GM21515 (cell line): ENCODE measurements around the gene DUS3L.

Experiments used
- ATAC-seq: cut with Tn5 transposase; IDR thresholded peaks from one replicate; pipeline ENCODE4 v1.9.1; 2021; ENCODE audit not compliant: unreplicated experiment

DUS3L gene

DNA sequence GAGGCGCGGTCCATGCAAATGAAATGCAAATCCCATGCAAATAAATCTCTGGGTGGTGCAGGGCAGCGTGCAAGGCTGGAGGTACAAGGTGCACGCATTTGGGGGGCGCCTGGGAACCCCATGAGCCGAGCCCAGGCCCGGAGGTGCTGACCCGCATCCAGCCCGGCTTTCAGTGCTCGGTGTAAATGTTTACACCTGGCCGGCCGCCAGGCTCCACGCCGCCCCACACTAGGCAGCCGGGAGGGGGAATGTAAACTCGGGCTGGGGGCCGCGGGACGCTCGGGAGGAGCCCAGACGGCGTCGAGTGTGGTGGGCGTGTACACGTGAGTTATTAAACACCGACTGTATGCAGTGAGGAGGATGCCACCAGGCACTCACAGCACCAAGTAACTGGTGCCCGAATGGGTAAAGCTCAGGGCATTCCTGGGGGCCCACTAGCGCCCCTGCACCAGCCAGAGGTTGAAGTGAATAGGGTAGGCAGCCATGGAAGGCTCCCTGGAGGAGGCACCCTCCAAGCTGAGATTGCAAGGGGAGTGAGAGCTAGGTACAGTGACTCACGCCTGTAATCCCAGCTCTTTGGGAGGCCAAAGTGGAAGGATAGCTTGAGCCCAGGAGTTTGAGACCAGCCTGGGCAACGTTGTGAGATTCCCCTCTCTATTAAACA is 31.4 kb upstream of the DUS3L start:
- ATAC-seq = no peak

DNA sequence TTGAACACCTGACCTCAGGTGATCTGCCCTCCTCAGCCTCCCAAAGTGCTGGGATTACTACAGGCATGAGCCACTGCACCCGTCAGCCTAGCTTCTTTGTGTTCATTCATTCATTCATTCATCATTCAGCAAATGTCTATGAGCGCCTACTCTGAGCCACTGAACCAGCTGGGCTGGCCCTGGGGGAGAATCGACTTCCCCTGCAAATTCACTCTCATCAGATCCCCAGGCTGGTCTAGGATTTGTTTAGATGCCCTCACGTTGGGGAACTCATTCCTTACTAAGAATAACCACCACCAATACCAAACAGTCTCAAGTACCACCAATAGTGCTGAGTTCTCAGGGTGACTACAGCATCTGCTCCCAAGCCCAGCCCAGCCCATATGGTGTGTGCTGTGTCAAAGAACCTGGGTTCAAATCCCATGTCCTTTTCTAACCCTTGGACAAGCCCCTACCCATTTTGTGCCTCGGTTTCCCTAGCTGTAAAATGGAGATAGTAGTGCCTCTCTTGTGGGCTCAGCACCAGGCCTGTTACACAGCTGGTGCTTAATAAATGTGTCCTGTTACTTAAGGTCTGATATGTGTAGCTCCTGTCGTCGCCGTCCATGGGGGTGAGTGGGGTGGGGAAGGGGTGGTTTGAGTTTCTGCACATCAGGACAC is 30.7 kb upstream of the DUS3L start:
- no peak for ATAC-seq

DNA sequence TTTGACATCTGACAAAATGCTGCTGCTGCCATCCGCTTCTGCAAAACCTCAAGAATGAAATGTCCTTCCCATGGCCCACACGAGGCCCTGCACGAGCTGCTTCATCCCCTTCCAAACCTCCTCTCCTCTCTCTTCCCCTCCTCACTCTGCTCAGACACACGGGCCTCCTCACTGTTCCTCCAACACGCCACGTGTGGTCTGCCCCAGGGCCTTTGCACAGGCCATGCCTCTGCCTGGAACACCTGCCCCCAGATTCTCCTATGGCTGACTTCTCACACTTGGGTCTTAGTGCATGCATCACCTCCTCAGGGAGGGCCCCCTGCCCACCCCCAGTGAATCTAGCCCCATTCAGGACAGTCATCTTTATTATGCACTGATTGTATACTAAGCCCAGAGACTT is 29.8 kb upstream of the DUS3L start:
- ATAC-seq = no peak

GRCh38 chr19:5818594-5818993 is 27.6 kb upstream of the DUS3L start:
- no peak for ATAC-seq

DNA sequence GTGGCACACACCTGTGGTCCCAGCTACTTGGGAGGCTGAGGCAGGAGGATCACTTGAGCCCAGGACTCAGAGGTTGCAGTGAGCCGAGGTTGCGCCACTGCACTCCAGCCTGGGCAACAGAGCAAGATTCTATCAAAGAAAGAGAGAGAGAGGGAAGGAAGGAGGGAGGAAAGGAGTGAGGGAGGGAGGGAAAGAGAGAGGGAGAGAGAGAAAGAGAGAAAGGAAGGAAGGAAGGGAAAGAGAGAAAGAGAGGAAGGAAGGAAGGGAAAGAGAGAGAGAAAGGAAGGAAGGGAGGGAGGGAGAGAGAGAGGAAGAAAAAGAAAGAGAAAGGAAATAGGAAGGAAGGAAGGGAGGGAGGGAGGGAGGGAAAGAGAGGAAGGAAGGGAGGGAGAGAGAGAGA is 26.3 kb upstream of the DUS3L start:
- ATAC-seq = no peak

DNA sequence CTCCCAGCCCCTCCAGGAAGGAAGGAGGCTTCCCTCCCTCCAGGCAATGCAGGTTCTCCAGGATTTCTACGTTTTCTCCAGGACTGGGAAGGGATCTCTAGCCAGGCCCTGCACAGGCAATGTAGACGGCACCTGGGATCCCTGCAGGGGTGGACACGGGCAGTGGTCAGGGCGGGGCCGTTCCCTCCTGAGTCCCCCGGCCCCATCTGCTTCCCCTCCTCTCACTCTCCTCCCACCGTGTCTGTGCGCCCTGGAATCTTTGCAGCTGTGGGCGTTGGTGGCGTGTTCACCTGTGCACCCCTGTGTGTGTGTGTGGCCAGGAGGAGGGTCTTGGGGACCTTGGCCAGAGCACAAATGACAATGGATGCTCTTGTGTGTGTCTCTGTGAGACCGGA is 23.9 kb upstream of the DUS3L start:
- ATAC-seq = no peak

GRCh38 chr19:5814123-5814851 is 23.3 kb upstream of the DUS3L start:
- ATAC-seq = no peak

GRCh38 chr19:5811117-5811516 is 20.2 kb upstream of the DUS3L start:
- no peak for ATAC-seq

DNA sequence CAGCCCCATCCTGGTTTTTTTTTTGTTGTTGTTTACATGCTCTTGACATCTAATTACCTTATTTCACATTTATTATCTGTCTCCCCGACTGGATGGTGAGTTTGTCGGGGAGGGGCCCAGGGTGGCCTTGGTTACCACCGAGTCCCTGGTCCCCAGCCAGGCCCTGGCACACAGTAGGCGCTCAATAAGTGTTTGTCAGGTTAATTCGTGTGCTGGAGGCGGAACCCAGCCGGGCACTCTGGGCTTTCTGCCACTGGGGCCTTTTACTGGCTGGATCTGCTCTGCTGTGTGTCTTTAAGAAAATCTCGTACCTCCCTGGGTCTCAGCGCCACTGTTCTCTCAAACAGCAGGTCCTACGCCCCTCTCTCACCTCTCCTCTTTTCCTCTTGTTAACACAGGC is 18.5 kb upstream of the DUS3L start:
- no peak for ATAC-seq

DNA sequence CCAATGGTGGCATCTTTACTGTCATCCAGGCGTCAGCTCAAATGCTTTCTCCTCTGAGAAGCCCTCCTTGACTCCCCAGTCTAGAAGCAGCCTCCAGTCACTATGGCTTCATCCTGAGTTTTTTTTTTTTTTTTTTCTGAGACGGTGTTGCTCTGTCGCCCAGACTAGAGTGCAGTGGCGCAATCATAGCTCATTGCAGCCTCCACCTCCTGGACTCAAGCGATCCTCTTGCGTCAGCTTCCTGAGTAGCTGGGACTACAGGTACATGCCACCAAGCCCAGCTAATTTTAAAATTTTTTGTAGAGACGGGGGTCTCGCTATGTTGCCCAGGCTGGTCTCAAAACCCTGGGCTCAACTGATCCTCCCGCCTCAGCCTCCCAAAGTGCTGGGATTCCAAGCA is 18.1 kb upstream of the DUS3L start:
- no peak for ATAC-seq

DNA sequence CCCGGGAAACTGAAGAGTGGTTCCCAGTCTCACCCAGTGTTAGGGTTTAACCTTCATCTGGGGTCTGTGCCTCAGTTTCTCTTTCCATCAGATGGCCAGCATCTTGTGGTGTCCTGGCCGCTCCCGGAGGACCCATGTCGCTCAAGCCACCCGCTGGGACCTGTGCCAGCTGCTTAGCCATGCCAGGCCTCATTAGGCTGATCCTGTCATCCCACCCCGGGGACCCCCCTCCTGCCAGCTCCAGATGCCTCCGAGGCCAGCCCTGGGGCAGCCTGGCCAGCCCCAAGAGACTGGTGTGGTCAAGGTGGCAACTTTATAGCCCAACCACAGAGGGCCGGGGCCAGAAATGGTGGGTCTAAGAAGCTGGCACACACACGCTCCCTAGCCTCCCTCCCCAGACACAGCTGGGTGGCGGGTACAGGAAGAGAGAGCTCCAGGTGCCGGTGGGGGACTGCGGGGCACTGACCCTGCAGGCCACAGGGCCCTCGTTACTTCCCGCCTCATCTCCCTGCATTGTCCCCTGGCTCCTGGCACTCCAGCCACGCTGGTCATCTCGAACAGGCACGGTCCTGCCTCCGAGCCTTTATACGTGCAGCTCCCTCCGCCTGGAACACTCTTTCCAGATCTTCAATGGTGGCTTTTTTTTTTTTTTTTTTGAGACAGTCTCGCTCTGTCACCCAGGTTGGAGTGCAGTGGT is 17.3 kb upstream of the DUS3L start:
- ATAC-seq = no peak

GRCh38 chr19:5806905-5807304 is 15.9 kb upstream of the DUS3L start:
- no peak for ATAC-seq

DNA sequence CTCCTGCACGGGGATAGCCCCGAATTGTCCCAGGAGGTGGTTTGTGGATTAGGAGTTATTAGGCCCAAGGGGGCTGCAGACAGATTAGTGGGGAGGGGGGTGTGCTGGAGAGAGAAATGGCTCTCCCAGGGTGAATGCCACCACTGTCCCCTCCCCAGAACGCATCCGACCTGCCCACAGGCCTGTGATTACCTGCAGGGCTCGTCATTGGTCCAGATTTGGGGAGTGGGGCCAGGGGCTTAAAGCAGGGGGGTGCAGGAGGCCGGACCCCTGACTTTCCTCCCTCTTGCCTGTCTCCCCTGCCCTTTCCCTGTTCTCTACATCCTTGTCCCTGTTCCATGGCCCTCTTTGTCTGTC is 15.1 kb upstream of the DUS3L start:
- ATAC-seq = no peak

GRCh38 chr19:5805462-5806132 is 14.6 kb upstream of the DUS3L start:
- no peak for ATAC-seq

DNA sequence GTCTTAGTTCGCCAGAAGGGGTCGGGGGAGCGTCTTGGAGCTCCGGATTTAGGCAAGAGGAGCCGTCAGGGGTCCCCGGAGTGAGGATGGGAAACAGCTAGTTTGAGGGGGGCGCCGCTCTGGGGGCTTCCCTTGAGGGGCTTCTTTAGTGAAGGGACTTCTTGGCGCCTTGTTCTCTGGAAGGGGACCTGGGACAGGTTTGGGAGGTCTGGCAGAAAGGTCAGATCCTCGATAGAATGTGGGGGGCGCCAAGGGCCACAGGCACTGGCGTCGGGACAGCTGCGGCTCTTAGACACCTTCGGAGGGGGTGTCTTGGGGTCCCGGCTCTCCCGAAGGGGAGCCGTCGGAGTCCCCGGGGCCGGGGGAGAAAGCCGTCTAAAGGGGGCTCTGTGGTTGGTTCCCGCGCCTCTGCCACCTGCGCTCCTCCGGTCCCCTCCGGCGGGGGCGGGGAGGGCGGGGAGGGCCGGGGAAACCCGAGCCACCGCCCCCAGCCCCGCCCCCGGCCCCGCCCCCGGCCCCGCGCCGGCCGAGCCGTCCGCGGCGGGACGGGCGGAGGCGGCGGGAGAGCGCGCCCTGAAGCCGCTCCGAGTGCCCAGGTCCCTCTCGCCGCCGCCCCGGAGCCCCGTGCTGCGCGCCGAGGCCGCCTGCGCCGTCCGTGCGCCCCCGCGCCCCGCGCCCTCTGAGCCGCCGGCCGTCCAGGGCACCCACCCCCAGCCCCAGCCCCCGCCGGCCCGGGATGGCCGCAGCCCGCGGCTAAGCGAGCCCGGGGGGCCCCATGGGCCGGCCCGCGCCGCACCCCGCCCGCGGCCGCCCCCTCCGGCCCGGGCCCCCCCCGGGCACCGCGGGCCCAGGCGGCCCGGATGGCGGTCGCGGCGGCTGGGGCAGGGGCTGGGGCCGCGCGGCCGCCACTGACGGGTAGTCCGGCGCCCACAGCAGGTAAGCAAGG is 13.8 kb upstream of the DUS3L start, which contains the start of gene NRTN:
Gene NRTN, plus strand, starts transcription at position 552 of the 946 bp plus-strand sequence. CDS start 19,099 bp downstream, outside the sequence.
- ATAC-seq = no peak

- peak; percentile 72 for ATAC-seq
Measured at GRCh38 chr19:5803752-5804515, 13.0 kb upstream of the DUS3L start.

GRCh38 chr19:5803441-5803751 is 12.4 kb upstream of the DUS3L start:
- no peak for ATAC-seq

GRCh38 chr19:5801796-5802619 is 11.0 kb upstream of the DUS3L start:
- no peak for ATAC-seq
